Midbrain (tissue), 1 donor: ENCODE data around the gene NXN.
"Not testable (repeated sequence)": the region's sequence is repeated elsewhere in the genome, so short reads cannot be mapped to it uniquely, and the experiment has no call there.

Source experiments
- DNase-seq: peaks from one replicate; lab custom pipeline; 2025; lab: John Stamatoyannopoulos, UW

Gene NXN

DNA sequence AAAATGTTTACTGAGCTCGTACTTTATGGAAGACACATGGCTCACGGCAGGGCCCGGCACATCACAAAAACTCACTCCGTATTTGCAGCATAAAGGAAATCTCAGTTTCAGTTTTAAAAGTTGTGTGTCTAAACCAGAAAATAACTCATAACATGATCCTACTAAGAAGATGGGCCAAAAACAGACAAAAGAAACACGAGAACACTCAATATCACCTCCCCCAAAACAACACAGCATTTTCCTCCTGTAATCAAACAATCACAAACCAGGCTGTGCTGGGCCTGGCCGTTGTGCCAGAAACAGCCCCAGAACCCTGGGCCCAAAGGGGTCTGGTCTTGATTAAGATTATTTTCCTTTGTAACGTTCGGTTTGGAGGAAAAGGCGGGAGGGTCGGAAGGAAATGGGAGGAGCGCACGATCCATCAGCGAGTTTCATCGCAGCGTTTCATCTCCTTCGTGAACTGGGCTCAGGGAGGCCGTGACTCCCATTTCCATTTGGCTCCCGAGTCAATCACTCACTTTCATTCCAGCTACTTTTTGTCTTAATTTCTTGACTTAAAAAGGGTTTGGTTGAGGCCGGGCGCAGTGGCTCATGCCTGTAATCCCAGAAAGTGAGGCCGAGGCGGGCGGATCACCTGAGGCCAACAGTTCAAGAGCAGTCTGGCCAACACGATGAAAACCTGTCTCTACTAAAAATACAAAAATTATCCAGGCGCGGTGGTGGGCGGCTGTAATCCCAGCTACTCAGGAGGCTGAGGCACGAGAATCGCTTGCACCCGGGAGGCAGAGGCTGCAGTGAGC lies 61.4 kb downstream of the NXN start:
- no peak for DNase-seq

DNA sequence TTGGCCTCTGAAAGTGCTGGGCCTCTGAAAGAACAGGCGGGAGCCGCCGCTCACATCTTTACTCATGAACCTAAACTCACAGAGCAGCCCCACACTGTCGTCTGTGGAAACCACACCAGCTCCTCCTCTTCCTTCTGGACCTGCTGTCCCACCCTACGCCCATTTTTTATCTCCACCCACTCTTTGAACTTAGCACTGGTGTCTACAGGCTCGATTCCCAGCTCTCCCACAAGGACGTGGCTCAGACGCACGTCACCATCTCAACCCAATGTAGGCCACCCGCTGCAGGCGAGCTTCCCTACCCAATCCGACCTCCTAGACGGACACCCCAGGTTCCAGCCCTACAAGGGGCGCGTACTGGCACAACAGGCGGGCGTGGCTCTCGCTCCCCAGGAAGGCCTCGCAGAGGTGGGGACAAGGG lies 62.2 kb downstream of the NXN start:
- DNase-seq, result no peak

GRCh38 chr17:916315-916714 lies 63.3 kb downstream of the NXN start:
- DNase-seq, result no peak

GRCh38 chr17:915538-916201 lies 63.9 kb downstream of the NXN start:
- no peak for DNase-seq

DNA sequence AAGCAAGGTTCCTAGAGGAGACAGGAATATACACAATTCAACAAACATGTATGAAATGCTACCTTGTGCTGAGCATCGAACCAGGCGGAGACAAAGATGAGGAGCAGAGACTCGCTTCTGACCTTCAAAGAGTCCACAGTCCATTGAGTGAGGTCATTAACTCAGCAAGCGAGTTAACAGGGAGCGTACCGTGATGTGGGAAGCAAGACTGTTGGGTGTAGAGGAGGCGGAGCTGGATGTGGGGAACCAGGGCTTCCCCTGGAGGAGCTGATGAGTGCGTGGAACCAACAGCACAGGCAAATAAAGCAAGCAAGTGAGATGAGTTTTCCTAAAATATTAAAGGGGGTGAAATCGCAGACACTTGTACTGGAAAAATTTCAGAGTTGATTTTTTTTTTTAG lies 65.0 kb downstream of the NXN start:
- no peak for DNase-seq

DNA sequence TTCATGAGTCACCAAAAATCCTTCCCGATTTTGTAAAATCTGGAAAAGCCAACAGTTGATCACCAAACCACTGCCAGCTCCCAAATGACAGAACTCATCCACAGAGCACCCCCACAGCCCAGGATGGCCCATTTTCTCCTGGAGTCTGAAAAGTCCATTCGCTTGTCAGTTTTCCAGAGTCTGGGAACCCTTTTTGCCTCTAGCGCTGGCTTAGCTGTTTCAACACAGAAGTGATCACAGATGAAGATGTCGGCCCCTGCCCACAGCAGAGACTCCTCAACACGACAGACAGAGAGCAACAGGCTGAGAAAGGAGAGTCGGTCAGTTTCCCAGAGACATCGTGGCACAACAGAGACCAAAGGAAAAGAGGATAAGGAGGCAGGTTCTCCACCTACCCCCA lies 66.4 kb downstream of the NXN start:
- DNase-seq, result no peak

- no peak for DNase-seq
Observed at GRCh38 chr17:909642-910323, 69.8 kb downstream of the NXN start.

DNA sequence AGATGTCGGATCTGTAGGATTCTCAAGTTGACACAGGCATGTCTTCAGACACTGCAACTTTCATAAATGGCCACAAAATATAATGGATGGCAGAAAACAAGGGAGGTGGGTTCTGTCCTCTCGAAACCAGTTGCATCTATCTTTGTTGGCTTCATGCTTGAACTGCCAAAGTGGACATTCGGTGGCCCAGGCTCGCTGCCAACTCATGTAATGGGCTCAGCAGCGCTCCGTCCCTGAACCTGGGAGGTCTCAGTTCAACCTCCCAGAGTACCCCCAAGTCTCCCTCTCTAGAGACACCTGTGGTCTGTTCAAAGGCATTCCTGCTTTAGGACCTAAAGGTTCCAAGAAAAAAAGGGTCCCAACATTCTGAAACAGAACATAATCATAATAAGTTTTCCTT lies 71.9 kb downstream of the NXN start:
- DNase-seq, result no peak

DNA sequence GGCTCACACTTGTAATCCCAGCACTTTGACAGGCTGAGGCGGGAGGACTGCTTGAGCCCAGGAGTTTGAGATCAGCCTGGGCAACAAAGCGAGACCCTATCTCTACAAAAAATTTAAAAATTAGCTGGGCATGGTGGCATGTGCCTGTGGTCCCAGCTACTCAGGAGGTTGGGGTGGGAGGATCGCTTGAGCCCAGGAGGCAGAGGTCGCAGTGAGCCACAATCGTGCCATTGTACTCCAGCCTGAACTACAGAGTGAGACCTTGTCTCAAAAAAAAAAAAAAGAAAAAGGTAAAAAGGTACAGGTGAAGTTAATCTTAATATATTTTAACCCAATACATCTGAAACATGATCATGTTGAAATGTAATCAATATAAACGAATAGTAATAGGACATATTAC lies 73.9 kb downstream of the NXN start:
- not testable (repeated sequence) for DNase-seq

- DNase-seq, result no peak
Observed at GRCh38 chr17:903691-904481, 75.7 kb downstream of the NXN start.

DNA sequence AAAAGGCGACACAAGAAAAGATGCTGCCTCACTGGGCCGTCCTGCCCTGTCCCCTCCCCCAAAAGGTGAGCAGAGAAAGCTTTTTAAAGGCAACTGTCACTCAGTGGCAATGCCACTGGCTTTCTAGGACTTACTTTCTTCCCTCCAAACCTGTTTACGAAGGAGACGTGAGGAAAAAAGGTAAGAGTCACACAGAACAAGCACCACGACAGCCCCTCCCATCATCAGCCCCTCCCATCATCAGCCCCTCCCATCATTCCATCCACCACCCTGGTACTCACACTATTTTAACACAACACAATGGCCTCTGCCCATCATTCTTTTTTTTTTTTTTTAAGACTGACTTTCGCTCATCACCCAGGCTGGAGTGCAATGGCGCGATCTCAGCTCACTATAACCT lies 77.1 kb downstream of the NXN start:
- DNase-seq, result no peak

DNA sequence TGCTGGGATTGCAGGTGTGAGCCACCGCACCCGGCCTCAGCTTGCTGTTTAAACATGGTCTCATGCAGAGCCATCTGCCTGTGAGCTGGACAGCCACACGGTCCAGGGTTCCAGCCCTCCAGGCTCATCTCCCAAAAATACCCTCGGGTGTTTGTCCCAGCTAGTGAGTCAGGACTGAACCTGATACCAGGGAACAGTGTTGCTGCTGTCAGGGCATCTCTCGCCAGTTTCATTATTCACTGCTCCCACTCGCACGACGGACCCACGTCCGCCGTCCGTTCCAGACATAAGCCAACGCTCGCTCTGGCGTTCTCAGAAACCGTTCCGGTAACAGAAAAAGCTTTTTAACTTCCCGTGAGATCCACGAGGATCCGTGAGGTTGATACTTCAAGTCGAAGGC lies 77.6 kb downstream of the NXN start:
- no peak for DNase-seq

DNA sequence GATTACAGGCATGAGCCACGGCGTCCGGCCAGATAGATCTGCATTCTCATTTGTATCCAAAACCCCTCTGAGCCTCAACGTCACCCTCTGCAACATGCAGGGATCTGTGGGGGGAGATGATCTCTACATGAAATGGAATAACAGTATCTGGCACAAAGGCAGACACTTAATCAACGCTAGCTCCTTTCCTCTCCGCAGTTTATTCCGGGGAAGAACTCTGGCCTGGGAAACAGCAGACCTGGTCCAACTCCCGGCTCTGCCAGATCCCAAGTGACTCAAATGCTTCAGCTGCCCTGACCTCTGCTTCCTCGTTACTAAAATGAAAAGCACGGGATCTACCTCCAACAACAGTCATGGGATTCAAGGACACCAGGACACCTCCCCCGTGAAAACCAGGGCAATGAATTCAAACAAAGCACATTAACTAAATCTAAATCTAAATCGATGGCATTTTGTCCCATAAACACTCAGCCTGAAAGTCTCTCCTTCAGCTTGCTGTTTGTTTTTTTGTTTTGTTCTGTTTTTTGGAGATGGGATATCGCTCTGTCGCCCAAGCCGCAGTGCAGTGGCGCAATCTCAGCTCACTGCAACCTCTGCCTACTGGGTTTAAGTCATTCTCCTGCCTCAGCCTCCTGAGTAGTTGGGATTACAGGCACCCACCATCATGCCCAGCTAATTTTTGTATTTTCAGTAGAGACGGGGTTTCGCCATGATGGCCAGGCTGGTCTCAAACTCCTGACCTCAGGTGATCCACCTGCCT lies 78.2 kb downstream of the NXN start:
- no peak for DNase-seq

DNA sequence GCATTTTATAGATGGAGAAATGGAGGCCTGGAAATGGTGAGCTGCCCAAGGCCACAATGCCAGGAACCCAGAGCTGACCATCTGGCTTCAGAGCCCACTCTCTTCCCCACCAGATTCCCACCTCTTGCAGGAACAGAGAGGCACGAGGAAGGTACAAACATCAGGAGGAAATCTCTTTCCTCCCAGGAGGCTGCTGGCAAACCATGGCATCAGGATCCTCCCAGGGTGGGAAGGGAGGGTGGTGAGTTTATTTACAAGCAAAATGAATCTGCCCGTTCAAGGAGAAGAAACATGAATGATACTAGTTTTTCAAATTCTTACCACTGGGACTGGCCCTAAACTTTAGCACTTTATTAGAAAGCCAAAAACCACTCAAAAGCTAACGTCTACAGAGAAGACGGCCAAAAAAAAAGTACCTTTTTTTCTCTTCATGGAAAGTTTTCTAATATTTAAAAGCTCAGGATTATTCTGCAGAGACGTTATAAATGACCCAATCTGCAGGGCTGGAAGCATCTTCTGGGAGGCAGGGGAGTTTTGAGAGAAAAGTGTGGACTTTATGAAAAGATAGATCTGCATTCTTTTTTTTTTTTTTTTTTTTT lies 79.1 kb downstream of the NXN start:
- no peak for DNase-seq

- DNase-seq, result no peak
Observed at GRCh38 chr17:897970-898619, 81.5 kb downstream of the NXN start.

GRCh38 chr17:896953-897661 lies 82.5 kb downstream of the NXN start:
- no peak for DNase-seq

DNA sequence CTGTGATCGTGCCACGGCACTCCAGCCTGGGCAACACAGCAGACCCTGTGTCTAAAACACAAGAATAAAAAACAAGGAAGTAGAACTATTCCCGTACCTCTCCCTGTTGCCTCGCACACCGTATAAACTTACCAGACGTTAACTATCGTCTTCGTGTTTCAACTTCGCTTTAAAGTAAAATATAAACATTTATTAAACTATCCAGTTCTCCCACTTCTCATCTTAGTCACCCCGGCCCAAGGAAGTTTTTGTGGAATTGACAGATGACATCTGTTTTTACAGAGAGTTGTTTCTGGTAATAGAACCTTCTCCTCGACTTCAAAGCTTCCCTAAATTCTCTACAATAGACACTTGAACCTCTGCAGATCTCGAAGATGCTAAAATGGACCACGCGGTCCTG lies 83.1 kb downstream of the NXN start:
- DNase-seq, result no peak

GRCh38 chr17:892958-893357 lies 86.6 kb downstream of the NXN start:
- DNase-seq, result no peak

DNA sequence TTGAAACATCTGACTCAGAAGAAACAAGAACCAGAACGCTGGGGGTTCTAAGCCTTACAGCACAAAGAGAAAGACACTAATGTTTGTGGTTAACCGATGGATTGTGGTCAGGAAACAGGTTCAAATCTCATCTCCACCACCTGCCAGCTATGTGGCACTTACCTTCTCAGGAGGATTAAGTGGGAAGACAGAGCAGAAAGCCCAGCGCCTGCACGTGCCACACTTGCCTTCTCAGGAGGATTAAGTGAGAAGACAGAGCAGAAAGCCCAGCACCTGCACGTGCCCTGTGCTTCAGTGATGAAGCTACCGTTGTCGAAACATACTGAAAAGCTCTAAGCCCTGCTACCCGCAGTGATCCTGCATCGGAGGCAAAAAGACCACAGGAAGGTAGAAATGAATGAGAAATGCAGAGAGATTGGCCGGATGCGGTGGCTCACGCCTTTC lies 90.6 kb downstream of the NXN start:
- DNase-seq, result no peak
